ENCODE measurements around the gene ASCC3.

The ASCC3 gene

GRCh38 chr6:100575921-100576320 is 305.2 kb downstream of the ASCC3 start:
- no peak for DNase-seq (ENCODE audit: low spot score)

GRCh38 chr6:100574836-100575235 is 306.3 kb downstream of the ASCC3 start:
- no peak for DNase-seq (ENCODE audit: low spot score)

GRCh38 chr6:100573166-100573565 is 308.0 kb downstream of the ASCC3 start:
- DNase-seq (ENCODE audit: low spot score): peak; percentile 17

- DNase-seq (ENCODE audit: low spot score): no peak
Measured at GRCh38 chr6:100568255-100568654, 312.9 kb downstream of the ASCC3 start.

- no peak for DNase-seq (ENCODE audit: low spot score)
Measured at GRCh38 chr6:100566563-100566962, 314.6 kb downstream of the ASCC3 start.

GRCh38 chr6:100565439-100566104 is 315.6 kb downstream of the ASCC3 start:
- DNase-seq (ENCODE audit: low spot score): peak; percentile 17

- DNase-seq (ENCODE audit: low spot score): no peak
Measured at GRCh38 chr6:100559859-100560258, 321.3 kb downstream of the ASCC3 start.

- DNase-seq (ENCODE audit: low spot score): peak; percentile 36
Measured at GRCh38 chr6:100554228-100554627, 326.9 kb downstream of the ASCC3 start.

- peak; percentile 14 for DNase-seq (ENCODE audit: low spot score)
Measured at GRCh38 chr6:100553243-100553642, 327.9 kb downstream of the ASCC3 start.

- DNase-seq (ENCODE audit: low spot score): no peak
Measured at GRCh38 chr6:100549406-100550167, 331.5 kb downstream of the ASCC3 start.

- DNase-seq (ENCODE audit: low spot score): no peak
Measured at GRCh38 chr6:100538086-100538485, 343.0 kb downstream of the ASCC3 start.

GRCh38 chr6:100518588-100518987 is 362.5 kb downstream of the ASCC3 start:
- no peak for DNase-seq (ENCODE audit: low spot score)

- no peak for DNase-seq (ENCODE audit: low spot score)
Measured at GRCh38 chr6:100517633-100518032, 363.5 kb downstream of the ASCC3 start.

GRCh38 chr6:100517106-100517505 is 364.0 kb downstream of the ASCC3 start:
- DNase-seq (ENCODE audit: low spot score): no peak

- DNase-seq (ENCODE audit: low spot score): no peak
Measured at GRCh38 chr6:100514660-100515059, 366.5 kb downstream of the ASCC3 start.

GRCh38 chr6:100512203-100512862 is 368.8 kb downstream of the ASCC3 start:
- DNase-seq (ENCODE audit: low spot score): no peak

GRCh38 chr6:100509101-100509500 is 372.0 kb downstream of the ASCC3 start:
- DNase-seq (ENCODE audit: low spot score): no peak

GRCh38 chr6:100506651-100507050 is 374.5 kb downstream of the ASCC3 start:
- DNase-seq (ENCODE audit: low spot score): no peak

- no peak for DNase-seq (ENCODE audit: low spot score)
Measured at GRCh38 chr6:100504786-100505737, 376.1 kb downstream of the ASCC3 start.

GRCh38 chr6:100503043-100503705 is 378.0 kb downstream of the ASCC3 start:
- no peak for DNase-seq (ENCODE audit: low spot score)

- no peak for DNase-seq (ENCODE audit: low spot score)
Measured at GRCh38 chr6:100493206-100493888, 387.8 kb downstream of the ASCC3 start.

Measured in HuH-7 (cell line).